Hematopoietic multipotent progenitor cell treated with erythropoietin and hydrocortisone succinate and interleukin-3 and kit ligand, for 6 days (in vitro differentiated cells): ENCODE data around the gene RNF169.
A peak's percentile ranks its signal among the peaks of the same experiment; 100 is the strongest.

Experiments
- DNase-seq: peaks from one replicate; pipeline ENCODE4 v3.0.0-alpha.2; 2015

The RNF169 gene

GRCh38 chr11:74771139-74771538, 22.5 kb downstream of the RNF169 start:
- no peak for DNase-seq

- DNase-seq = no peak
Observed at GRCh38 chr11:74773476-74773875, 24.8 kb downstream of the RNF169 start.

DNA sequence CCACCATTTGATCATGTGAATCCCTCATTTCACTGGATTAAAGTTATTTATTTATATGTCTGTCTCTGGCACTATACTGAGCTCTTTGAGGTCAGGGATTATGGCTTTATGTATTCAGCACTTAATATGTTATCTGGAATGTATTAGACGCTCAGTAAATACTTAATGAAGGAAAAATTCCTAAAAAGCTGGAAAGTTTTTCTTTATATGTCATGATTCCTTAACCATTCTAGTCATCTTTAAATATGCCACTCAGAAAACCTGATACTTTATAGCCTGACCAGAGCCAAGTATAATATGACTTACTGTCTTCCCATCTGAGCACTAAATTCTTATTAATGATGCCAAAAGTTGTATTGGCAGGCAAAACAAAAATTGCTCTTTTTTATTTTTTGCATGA, 27.1 kb downstream of the RNF169 start:
- DNase-seq = no peak

GRCh38 chr11:74776546-74776945, 27.9 kb downstream of the RNF169 start:
- DNase-seq = no peak

DNA sequence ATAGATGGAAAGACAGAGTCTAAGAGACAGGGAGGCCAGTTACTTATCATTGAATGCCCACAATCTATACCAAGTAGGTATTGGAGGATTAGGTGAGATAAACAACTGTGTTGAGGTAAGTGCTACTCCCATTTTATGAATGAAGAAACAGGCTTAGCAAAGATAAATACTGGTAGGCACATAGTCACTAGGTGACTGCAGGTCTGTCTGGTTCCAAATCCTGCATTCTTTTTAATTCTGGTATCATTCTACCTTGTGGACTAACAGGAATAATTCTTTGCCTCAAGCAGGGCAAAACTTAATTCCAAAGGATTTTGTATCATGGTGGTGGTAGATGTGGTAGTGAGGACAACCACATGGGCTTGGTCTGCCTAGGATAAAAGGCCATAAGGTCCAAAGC, 28.4 kb downstream of the RNF169 start:
- peak; percentile 19 for DNase-seq

- DNase-seq = no peak
Observed at GRCh38 chr11:74777877-74778276, 29.2 kb downstream of the RNF169 start.

DNA sequence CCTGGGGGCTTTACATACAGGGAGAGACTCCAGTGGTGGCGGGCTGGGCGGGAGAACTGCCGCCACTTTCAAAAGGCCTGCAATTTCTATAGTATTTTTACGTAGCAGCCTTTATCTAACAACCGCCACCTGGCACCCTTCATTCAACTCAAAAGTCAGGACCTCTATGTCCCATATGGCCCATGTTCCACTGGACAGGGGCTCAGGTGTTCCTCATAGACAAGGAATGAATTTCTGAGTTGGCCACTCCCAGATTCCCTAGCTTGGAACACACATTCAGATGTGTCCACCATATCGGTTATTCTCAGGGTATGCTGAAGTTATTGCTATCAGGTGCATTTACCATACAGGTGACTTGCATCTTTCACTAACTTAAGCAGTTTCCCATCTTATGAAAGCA, 29.9 kb downstream of the RNF169 start:
- no peak for DNase-seq

GRCh38 chr11:74780248-74781005, 31.8 kb downstream of the RNF169 start:
- no peak for DNase-seq

DNA sequence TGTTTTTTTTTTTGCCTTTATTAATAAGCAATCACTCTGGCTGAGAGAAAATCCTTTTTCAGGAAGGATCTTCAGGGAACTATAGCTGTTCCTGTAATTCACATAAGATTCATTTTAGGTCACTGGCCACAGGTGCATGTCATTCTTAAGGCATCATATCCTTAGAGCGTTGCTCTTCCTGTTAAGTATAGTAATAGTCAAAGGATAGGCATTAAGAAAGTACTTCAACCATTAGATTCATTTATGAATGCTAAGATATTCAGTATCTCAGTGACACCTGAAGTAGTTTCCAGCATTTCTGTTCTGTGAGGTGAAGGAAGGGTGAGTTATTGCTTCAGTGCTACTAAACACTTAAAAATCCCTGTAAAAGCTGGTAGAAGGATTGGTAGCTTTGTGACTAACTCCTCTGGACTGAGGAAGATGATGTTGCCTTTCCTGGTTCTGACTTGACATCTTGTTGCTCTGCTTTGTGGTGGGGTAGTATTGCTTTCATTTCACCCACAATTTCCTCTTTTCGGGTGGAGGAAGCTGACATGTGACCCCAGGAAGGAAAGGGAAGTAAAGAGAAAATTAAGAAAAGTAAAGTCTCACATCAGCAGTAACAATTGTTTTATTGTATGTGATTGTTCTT, 34.7 kb downstream of the RNF169 start:
- peak; percentile 65 for DNase-seq

- DNase-seq = no peak
Observed at GRCh38 chr11:74784234-74784633, 35.6 kb downstream of the RNF169 start.

- no peak for DNase-seq
Observed at GRCh38 chr11:74784726-74785125, 36.1 kb downstream of the RNF169 start.

DNA sequence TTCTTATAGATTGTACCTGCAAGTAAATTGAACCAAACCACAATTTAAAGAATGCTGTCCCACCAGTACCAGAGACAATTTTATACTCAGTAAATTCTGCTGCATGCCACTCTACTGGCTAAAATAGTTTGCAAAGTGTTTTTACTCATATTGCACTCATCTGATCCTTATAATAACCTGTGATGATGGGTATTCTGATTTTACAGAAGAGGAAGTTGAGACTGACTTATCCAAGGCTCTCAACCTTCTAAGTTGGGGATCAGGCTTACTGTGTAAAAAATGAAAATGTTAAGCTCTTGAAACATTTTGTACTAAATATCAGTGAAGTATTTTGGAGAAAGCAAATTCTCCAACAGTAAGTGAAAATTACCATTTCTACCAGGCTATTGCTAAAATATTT, 37.9 kb downstream of the RNF169 start:
- no peak for DNase-seq

GRCh38 chr11:74791333-74792100, 42.9 kb downstream of the RNF169 start:
- DNase-seq = no peak

DNA sequence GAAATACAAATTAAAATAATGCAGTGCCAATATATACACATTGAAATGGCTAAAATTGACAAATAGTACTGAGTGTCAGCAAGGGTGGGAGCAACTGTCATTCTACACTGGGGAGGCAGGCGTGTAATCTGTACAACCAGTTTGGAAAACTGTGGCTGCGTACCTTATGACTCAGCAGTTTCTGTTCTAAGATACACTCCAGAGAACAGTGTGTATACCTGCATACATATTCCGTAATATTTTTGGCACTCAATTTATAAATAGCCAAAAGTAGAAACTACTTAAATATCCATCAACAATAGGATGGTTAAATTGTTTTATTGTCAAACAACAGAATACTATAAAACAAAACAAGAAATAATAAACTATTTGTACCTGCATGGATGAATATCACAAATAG, 57.6 kb downstream of the RNF169 start:
- peak; percentile 42 for DNase-seq

GRCh38 chr11:74809801-74810200, 61.2 kb downstream of the RNF169 start:
- DNase-seq = no peak

DNA sequence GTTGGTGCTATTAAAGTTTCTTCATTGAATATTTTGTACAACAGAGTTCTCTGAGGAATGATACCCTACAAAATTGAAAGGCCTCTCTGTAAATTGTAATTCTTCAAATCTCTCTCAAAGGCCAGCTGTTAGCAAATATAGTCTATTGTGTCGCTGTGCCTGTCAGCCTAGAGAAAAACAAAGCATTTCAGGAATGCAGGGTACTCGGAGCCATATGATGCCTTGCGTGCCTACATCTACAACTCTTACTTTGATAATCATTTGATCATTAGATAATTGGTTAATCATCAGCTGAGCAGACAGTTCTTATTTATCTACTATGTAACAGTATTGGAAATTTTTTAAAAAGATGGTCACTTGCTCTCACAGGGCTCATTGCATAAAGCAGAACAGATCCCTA, 67.3 kb downstream of the RNF169 start:
- DNase-seq = no peak

- no peak for DNase-seq
Observed at GRCh38 chr11:74816664-74817063, 68.0 kb downstream of the RNF169 start.

- peak; percentile 53 for DNase-seq
Observed at GRCh38 chr11:74818283-74818946, 69.8 kb downstream of the RNF169 start.

GRCh38 chr11:74819400-74819799, 70.8 kb downstream of the RNF169 start:
- DNase-seq = no peak

DNA sequence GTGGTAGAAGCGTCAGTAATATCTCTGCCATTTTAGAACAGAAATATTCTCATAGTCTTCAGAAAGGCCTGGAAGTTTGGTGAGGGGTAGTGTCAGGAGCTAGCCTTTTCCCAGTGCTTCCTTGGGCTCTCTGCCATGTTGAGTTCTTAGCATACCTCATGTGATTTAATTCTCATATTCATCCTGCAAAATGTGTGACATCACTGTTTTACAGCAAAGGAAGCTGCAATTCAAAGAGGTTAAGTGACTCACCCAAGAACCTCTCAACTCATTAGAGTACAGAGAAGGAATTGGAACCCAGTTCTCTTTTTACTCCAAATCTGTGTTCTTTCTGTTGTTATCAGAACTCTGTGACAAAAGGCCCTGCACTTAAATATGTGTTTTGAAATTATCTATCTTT, 72.1 kb downstream of the RNF169 start:
- DNase-seq = no peak

GRCh38 chr11:74822170-74822569, 73.5 kb downstream of the RNF169 start:
- DNase-seq = no peak

- DNase-seq = no peak
Observed at GRCh38 chr11:74824285-74824982, 75.8 kb downstream of the RNF169 start.

- peak; percentile 56 for DNase-seq
Observed at GRCh38 chr11:74825596-74825995, 76.9 kb downstream of the RNF169 start.
